Measurements from ENCODE around the gene AGO1. TPM values are rescaled to one million over a fixed set of nuclear protein-coding genes. Genes with fewer than 3 reads are reported as not detected.

AGO1 gene
- total RNA-seq, 2 donors from 2014 or later = 23.3 to 25.3 TPM

DNA sequence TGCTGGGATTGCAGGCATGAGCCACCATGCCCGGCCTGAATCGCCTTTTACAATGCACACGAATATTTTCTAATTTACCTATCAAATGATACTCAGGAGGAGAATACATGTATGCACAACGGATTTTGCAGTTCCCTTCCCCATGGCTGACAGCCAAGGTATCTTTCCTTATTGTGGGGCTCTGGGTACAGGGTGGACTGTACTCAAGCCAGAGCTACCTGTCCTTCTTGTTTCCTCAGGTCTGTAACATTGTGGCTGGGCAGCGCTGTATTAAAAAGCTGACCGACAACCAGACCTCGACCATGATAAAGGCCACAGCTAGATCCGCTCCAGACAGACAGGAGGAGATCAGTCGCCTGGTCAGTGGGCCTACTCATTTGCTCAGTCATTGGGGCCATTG, 18.2 kb downstream of the AGO1 start:
- no peak overlapping the region for H3K4me3 Mint-ChIP-seq
- H3K4me1 Mint-ChIP-seq = peaks cover 5% of the 10 kb centered on the region
- H3K27me3 Mint-ChIP-seq = no peaks in the 10 kb centered on the region
- H3K36me3 Mint-ChIP-seq (ENCODE audit: low read depth) = peaks cover 13% of the 10 kb centered on the region
- DNase-seq = no peak
- no peak for ATAC-seq
- no peaks in the 10 kb centered on the region for H3K9me3 ChIP-seq (ENCODE audit: control insufficient read depth, low read length, poor library complexity, severe bottlenecking)
- no peak overlapping the region for H3K27ac Mint-ChIP-seq

- H3K27ac Mint-ChIP-seq = no peak overlapping the region
- H3K4me1 Mint-ChIP-seq = no peaks in the 10 kb centered on the region
- no peak for ATAC-seq
- peaks cover 12% of the 10 kb centered on the region for H3K36me3 Mint-ChIP-seq (ENCODE audit: low read depth)
- DNase-seq = no peak
- H3K9me3 ChIP-seq (ENCODE audit: control insufficient read depth, low read length, poor library complexity, severe bottlenecking) = no peaks in the 10 kb centered on the region
- no peak overlapping the region for H3K4me3 Mint-ChIP-seq
- H3K27me3 Mint-ChIP-seq = no peaks in the 10 kb centered on the region
Observed at GRCh38 chr1:35902671-35903070, 19.7 kb downstream of the AGO1 start.

- DNase-seq = no peak
- Mint-ChIP-seq H3K27ac (peak overlapping the region; percentile 21), H3K27me3 (no peaks in the 10 kb centered on the region), H3K36me3 (ENCODE audit: low read depth) (peaks cover 31% of the 10 kb centered on the region), H3K4me1 (peaks cover 3% of the 10 kb centered on the region), H3K4me3 (no peak overlapping the region)
- no peak for ATAC-seq
- no peaks in the 10 kb centered on the region for H3K9me3 ChIP-seq (ENCODE audit: control insufficient read depth, low read length, poor library complexity, severe bottlenecking)
Observed at GRCh38 chr1:35914717-35915116, 31.7 kb downstream of the AGO1 start.

DNA sequence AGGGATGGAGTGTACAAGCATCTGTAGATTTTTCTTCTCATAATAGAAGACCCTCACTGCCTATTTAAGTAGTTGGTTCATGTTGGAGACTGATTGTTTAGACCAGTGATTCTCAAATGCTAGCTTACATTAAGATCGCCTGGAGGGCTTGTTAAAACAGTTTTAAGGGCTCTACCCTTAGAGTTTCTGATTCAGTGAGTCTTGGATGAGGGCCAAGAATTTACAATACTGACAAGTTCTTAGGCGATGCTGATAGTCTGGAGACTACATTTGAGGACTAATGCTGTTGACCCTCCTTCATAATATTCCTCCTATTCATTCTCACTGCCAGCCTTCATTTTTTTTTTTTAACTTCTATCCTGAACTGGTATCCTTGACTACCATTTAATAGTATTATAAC, 32.7 kb downstream of the AGO1 start:
- no peak for DNase-seq
- H3K27ac Mint-ChIP-seq = no peak overlapping the region
- peaks cover 31% of the 10 kb centered on the region for H3K36me3 Mint-ChIP-seq (ENCODE audit: low read depth)
- no peaks in the 10 kb centered on the region for H3K27me3 Mint-ChIP-seq
- no peak for ATAC-seq
- H3K4me1 Mint-ChIP-seq = peaks cover 3% of the 10 kb centered on the region
- H3K4me3 Mint-ChIP-seq = no peak overlapping the region
- H3K9me3 ChIP-seq (ENCODE audit: control insufficient read depth, low read length, poor library complexity, severe bottlenecking) = no peaks in the 10 kb centered on the region

- DNase-seq (no peak), ATAC-seq (no peak)
- H3K9me3 ChIP-seq (ENCODE audit: control insufficient read depth, low read length, poor library complexity, severe bottlenecking) = no peaks in the 10 kb centered on the region
- Mint-ChIP-seq H3K27ac (no peak overlapping the region), H3K27me3 (no peaks in the 10 kb centered on the region), H3K4me1 (peaks cover 3% of the 10 kb centered on the region), H3K4me3 (no peak overlapping the region), H3K36me3 (ENCODE audit: low read depth) (no peaks in the 10 kb centered on the region)
Observed at GRCh38 chr1:35923791-35924221, 40.8 kb downstream of the AGO1 start.

DNA sequence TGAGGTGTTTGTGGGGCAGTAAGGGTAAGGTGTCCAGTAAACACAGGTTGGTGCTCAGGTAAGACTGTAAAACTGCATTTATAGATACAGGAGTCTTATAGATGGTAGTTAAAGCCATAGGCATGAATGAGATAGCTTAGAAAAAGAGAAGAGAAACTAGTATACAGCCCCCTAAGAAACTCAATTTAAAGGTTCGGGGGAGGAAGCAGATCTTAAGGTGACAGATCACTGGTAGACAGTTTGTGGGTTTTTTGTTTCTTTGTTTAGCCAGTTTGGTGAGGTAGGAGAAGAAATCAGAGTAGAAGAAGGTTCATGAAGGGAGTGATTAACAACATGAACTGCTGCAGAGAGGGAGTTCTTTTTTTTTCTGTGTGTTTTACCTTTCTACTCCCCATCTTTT, 41.8 kb downstream of the AGO1 start:
- DNase-seq = no peak
- peak overlapping the region; percentile 45 for H3K27ac Mint-ChIP-seq
- no peak for ATAC-seq

GRCh38 chr1:35925741-35926140, 42.7 kb downstream of the AGO1 start:
- no peaks in the 10 kb centered on the region for H3K27me3 Mint-ChIP-seq
- DNase-seq = no peak
- H3K27ac Mint-ChIP-seq = no peak overlapping the region
- H3K9me3 ChIP-seq (ENCODE audit: control insufficient read depth, low read length, poor library complexity, severe bottlenecking) = no peaks in the 10 kb centered on the region
- no peaks in the 10 kb centered on the region for H3K36me3 Mint-ChIP-seq (ENCODE audit: low read depth)
- H3K4me3 Mint-ChIP-seq = no peak overlapping the region
- ATAC-seq = no peak
- H3K4me1 Mint-ChIP-seq = peaks cover 10% of the 10 kb centered on the region

More for the DNA sequence above, 41.8 kb downstream of the AGO1 start:
- H3K4me1 Mint-ChIP-seq = peaks cover 7% of the 10 kb centered on the region
- no peaks in the 10 kb centered on the region for H3K36me3 Mint-ChIP-seq (ENCODE audit: low read depth)
- no peaks in the 10 kb centered on the region for H3K9me3 ChIP-seq (ENCODE audit: control insufficient read depth, low read length, poor library complexity, severe bottlenecking)
- no peak overlapping the region for H3K4me3 Mint-ChIP-seq
- no peaks in the 10 kb centered on the region for H3K27me3 Mint-ChIP-seq

- Mint-ChIP-seq H3K36me3 (ENCODE audit: low read depth) (no peaks in the 10 kb centered on the region), H3K27me3 (no peaks in the 10 kb centered on the region), H3K4me3 (no peak overlapping the region), H3K27ac (no peak overlapping the region), H3K4me1 (peaks cover 15% of the 10 kb centered on the region)
- no peak for ATAC-seq
- no peaks in the 10 kb centered on the region for H3K9me3 ChIP-seq (ENCODE audit: control insufficient read depth, low read length, poor library complexity, severe bottlenecking)
- DNase-seq = no peak
Observed at GRCh38 chr1:35927472-35927871, 44.5 kb downstream of the AGO1 start.

GRCh38 chr1:35929730-35930592, 47.0 kb downstream of the AGO1 start:
- no peaks in the 10 kb centered on the region for H3K27me3 Mint-ChIP-seq
- H3K36me3 Mint-ChIP-seq (ENCODE audit: low read depth) = no peaks in the 10 kb centered on the region
- H3K4me1 Mint-ChIP-seq = peaks cover 14% of the 10 kb centered on the region
- H3K4me3 Mint-ChIP-seq = peak overlapping the region; percentile 87
- ATAC-seq (peak; percentile 4), DNase-seq (peak; percentile 10 to 19 (median 14))
- no peaks in the 10 kb centered on the region for H3K9me3 ChIP-seq (ENCODE audit: control insufficient read depth, low read length, poor library complexity, severe bottlenecking)
- H3K27ac Mint-ChIP-seq = peak overlapping the region; percentile 95

GRCh38 chr1:35930593-35931445, 47.8 kb downstream of the AGO1 start, which contains the start of gene AGO3:
AGO3 (plus strand) TSS chr1:35931105; CDS start chr1:35931427, 322 bp downstream.
- H3K9me3 ChIP-seq (ENCODE audit: control insufficient read depth, low read length, poor library complexity, severe bottlenecking) = no peaks in the 10 kb centered on the region
- peak within 1 kb of the TSS; percentile 93 for H3K4me3 Mint-ChIP-seq
- H3K36me3 Mint-ChIP-seq (ENCODE audit: low read depth) = no peaks in the 10 kb centered on the region
- DNase-seq (peak; percentile 79 to 82 (median 80)), ATAC-seq (peak; percentile 87)
- H3K4me1 Mint-ChIP-seq = peaks cover 14% of the 10 kb centered on the region
- no peaks in the 10 kb centered on the region for H3K27me3 Mint-ChIP-seq
- H3K27ac Mint-ChIP-seq = peak within 1 kb of the TSS; percentile 95

- H3K9me3 ChIP-seq (ENCODE audit: control insufficient read depth, low read length, poor library complexity, severe bottlenecking) = no peaks in the 10 kb centered on the region
- peaks cover 16% of the 10 kb centered on the region for H3K4me1 Mint-ChIP-seq
- H3K27me3 Mint-ChIP-seq = no peaks in the 10 kb centered on the region
- H3K4me3 Mint-ChIP-seq = peak overlapping the region; percentile 93
- no peaks in the 10 kb centered on the region for H3K36me3 Mint-ChIP-seq (ENCODE audit: low read depth)
- no peak for DNase-seq
- ATAC-seq = peak; percentile 47
- H3K27ac Mint-ChIP-seq = peak overlapping the region; percentile 95
Observed at GRCh38 chr1:35931446-35932157, 48.6 kb downstream of the AGO1 start.

GRCh38 chr1:35932158-35932636, 49.2 kb downstream of the AGO1 start:
- no peak for ATAC-seq
- H3K36me3 Mint-ChIP-seq (ENCODE audit: low read depth) = no peaks in the 10 kb centered on the region

More at GRCh38 chr1:35932158-35932636, 49.2 kb downstream of the AGO1 start:
- no peak for DNase-seq
- no peaks in the 10 kb centered on the region for H3K27me3 Mint-ChIP-seq
- H3K27ac Mint-ChIP-seq = peak overlapping the region; percentile 95
- H3K9me3 ChIP-seq (ENCODE audit: control insufficient read depth, low read length, poor library complexity, severe bottlenecking) = no peaks in the 10 kb centered on the region
- H3K4me3 Mint-ChIP-seq = peak overlapping the region; percentile 93
- peaks cover 16% of the 10 kb centered on the region for H3K4me1 Mint-ChIP-seq
